ENCODE data around the gene TUBB2A.
A peak's percentile ranks its signal among the peaks of the same experiment; 100 is the strongest.
"Not testable (repeated sequence)": the region's sequence is repeated elsewhere in the genome, so short reads cannot be mapped to it uniquely, and the experiment has no call there.

The TUBB2A gene

DNA sequence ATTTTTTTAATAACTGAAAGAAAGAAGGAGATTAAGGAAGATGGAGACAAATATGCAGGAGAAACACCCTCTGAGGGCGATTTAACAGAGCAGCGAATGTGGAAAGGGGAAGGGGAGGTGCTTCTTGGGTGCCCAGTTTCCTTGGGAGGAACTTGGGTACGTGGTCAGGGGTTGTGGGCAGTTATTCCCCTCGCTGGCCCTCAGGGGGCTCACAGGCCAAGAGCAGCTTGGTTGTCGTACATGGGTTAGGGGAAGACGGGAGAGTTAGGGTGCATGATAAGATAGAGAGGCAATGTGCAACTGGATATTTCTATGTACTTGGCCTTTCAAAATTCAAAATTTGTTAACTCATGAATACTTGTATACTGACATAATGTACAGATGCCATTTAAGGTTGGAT, 7.0 kb upstream of the TUBB2A start:
- no peak for DNase-seq (ENCODE audit: extremely low read depth, low read depth)
- TF ChIP-seq, protein P1, sequence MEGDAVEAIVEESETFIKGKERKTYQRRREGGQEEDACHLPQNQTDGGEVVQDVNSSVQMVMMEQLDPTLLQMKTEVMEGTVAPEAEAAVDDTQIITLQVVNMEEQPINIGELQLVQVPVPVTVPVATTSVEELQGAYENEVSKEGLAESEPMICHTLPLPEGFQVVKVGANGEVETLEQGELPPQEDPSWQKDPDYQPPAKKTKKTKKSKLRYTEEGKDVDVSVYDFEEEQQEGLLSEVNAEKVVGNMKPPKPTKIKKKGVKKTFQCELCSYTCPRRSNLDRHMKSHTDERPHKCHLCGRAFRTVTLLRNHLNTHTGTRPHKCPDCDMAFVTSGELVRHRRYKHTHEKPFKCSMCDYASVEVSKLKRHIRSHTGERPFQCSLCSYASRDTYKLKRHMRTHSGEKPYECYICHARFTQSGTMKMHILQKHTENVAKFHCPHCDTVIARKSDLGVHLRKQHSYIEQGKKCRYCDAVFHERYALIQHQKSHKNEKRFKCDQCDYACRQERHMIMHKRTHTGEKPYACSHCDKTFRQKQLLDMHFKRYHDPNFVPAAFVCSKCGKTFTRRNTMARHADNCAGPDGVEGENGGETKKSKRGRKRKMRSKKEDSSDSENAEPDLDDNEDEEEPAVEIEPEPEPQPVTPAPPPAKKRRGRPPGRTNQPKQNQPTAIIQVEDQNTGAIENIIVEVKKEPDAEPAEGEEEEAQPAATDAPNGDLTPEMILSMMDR (IDR thresholded peaks at IDR 0.05; ENCODE audit: low read depth, low read length) = no peak

DNA sequence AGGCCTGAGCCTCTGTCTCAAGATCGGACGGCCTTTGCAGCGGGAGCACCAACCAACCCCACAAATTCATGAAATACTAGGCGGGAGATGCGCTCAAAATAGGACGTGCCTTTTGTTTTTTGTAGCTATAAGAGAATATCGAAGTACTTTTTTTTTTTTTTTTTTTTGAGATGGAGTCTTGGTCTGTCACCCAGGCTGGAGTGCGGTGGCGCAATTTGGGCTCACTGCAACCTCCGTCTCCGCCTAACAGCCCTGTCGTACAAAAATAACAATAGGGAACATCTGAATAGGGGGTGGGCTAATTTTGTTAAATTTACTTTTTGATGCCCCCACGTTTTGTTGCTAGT, 5.9 kb upstream of the TUBB2A start:
- TF ChIP-seq, protein P1 (IDR thresholded peaks at IDR 0.05; ENCODE audit: low read depth, low read length) = no peak; the same call in 1 of the 2 replicates
- DNase-seq (ENCODE audit: extremely low read depth, low read depth) = no peak

DNA sequence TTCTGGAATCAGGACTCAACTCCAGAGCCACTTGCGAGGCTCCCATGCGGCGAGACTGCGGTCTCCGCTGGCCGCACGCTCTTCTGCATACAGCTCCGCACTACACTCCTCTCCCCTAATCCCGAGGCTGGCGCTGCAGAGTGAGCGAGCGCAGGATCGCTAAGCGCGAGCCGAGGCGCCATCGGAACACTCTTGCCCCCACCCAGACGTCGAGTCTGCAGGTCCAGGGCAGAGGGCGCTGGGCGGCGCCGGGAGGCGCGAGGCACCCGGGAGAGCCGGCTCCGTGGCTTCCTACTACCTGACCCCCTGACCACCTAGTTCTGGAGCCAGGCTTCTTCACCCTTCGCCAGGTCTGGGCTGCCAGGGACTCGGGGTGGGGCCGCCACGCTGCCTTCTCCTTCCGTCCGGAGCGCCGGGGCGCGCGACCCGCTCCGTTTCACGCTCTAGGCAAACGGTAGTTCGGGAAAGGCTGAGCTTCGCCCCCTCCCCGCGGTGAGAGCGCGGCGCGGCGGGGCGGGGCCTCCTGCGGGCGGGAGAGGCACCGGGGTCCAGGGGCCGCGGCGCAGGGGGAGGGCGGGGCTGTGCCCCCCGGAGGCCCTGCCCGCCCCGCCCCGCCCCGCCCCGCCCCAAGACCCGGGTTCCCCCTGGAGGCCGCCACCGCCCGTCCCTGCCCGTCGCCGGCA, 5.4 kb upstream of the TUBB2A start:
- TF ChIP-seq, protein P1 (IDR thresholded peaks at IDR 0.05; ENCODE audit: low read depth, low read length) = peak; percentile 16
- no peak for DNase-seq (ENCODE audit: extremely low read depth, low read depth)

DNA sequence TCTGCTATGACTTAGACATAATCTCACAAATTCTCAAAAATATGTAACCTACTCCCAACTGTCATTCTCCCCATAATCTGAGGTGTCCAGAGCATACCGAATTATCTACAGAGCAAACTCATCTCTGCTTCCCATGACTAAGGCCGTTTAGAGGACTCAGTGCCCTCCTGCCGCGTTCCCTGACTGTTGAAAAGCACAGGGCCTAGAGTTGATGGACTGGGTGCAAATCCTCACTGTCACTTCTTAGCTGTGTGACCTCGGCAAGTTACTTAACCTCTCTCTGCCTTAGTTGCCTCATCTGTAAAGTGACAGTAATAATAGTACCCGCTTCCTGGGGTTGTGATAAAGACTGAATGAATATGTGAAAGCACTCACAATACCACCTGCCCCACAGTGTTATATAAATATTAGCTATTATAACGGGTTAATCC, 4.7 kb upstream of the TUBB2A start:
- DNase-seq (ENCODE audit: extremely low read depth, low read depth) = no peak

DNA sequence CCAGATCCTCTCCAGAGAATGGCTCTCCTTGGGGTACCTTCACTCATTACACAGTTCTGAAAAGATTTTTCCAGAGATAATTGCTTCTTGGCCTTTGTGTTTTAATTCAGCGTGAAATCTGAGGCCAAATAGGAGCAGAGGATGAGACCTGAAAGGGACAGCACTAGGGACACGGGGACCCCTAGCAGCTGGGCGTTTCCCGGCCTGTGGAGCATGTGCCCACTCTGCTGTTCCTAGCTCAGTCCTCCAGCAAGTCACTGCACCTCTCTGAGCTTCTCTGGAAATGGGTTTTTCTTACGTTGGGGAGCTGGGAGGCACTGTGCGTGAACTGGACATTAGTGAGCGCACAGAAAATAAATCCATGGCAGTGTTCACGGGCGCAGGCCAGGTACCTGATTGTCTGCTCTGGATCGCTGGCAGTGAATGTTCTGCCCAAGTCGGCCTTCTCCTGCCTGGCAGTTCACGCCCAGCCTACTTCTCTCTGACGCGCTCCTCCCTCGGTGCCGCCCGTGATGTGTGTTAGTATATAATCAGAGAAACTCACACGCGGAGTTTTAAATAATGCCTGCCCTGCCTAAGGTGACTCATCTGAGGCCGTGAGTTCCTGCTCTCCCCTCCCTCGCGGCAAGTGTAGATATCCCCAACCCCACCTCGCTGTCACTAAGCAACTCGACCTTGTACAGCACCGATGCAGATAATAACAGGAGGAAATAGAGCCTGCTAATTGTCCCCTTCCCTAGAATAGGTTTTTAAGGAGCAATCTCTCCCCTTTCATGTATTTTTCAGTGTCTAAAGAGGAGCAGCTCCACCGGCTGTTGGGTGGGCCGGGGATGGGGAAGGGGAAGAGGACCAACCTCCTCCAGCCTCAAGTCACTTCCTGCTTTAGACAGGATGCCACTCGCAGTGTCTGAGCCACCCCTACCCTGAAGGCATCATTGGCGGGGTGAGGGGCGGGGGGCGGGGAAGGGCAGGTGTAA, 2.7 kb upstream of the TUBB2A start:
- no peak for DNase-seq (ENCODE audit: extremely low read depth, low read depth)
- TF ChIP-seq, protein P1 (IDR thresholded peaks at IDR 0.05; ENCODE audit: low read depth, low read length) = no peak

More for the DNA sequence above, 4.7 kb upstream of the TUBB2A start:
- TF ChIP-seq, protein P1 (IDR thresholded peaks at IDR 0.05; ENCODE audit: low read depth, low read length) = no peak

DNA sequence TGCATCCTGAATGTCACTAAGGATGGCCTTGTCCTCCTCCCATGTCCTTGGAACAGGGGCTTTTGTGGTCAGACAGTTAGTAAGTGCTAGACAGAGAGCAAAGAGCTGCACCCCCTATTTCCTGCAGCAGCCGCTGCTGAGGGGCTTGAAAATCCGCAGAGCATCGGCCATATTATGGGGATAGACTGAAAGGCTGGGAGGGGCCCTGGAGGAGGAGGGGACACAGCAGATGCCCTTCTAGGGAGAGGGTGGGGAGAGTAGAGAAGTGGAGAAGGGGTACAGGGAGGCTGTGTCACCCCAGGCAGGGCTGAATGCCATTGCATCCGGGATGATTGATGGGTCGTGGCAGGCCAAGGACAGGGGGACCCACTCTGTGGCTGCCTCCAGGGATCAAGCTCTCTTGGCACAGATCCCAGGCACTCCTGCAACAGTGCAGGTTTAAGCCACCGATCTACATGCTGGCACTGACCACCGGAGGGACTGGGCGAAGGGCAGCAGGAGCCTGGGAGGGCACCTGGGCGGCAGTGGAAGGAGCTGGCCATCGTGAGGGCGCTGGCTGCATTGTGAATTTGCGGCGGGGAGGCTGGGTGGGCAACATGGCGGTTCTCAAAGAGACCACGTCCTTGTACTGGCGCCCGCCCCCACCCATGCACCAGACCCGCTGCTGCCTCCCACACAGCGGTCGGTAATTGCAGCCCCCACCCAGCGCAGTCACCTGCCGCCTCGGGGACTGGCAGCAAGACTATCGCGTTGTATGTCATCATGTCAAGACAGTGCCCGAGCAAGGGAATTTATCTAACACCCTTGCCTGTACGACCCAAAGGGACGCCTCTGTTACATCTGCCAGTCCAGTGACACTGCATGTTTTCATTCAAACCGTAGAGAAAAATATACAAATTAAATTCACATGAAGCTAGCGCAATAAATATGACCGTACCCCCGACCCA, 887 bp downstream of the TUBB2A start:
- not testable (repeated sequence) for DNase-seq (ENCODE audit: extremely low read depth, low read depth)

DNA sequence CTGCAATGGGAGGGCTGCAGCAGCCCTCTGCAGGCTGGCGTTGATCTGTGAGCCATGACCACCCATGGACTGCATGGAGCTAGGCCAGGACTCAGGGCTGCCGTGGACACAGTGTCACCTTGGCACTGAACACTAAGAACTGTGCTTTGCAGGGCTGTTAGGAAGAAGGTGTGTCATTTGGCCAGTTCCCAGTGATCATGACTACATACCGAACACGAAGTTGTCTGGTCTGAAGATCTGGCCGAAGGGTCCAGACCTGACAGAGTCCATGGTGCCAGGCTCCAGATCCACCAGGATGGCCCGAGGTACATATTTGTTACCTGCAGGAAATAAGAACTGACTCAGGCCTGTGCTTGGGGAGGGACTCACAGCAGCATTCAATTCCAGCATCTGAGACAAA, 1.9 kb downstream of the TUBB2A start:
- not testable (repeated sequence) for DNase-seq (ENCODE audit: extremely low read depth, low read depth)

Data from AG09319 (cell line).